ENCODE results near the gene C20orf173.

DNA sequence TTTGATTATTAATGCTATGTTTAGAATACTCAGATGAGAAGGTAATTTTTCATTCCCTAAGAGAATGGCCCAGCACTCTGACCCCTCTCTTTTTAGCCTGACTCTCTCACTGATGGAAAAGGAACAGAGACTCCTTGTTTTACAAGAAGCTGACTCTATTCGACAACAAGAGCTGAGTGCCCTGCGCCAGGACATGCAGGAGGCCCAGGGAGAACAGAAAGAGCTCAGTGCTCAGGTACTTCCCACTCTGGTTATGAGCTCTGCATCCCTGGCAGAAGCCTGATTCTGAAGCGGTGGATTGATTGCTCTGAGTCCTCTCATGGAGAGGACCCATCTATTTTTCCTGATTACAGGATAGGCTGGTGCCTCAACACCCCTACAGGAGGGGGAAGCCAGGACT, 33.0 kb downstream of the C20orf173 start:
- TF ChIP-seq, protein P1, sequence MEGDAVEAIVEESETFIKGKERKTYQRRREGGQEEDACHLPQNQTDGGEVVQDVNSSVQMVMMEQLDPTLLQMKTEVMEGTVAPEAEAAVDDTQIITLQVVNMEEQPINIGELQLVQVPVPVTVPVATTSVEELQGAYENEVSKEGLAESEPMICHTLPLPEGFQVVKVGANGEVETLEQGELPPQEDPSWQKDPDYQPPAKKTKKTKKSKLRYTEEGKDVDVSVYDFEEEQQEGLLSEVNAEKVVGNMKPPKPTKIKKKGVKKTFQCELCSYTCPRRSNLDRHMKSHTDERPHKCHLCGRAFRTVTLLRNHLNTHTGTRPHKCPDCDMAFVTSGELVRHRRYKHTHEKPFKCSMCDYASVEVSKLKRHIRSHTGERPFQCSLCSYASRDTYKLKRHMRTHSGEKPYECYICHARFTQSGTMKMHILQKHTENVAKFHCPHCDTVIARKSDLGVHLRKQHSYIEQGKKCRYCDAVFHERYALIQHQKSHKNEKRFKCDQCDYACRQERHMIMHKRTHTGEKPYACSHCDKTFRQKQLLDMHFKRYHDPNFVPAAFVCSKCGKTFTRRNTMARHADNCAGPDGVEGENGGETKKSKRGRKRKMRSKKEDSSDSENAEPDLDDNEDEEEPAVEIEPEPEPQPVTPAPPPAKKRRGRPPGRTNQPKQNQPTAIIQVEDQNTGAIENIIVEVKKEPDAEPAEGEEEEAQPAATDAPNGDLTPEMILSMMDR (IDR thresholded peaks at IDR 0.05), result no peak
- TF ChIP-seq EZH2phosphoT487 (IDR thresholded peaks at IDR 0.05), result no peak
- no peak for TF ChIP-seq EZH2 (IDR thresholded peaks at IDR 0.05)
